Measurements from ENCODE around the gene ITIH1. TPM values are rescaled to one million over a fixed set of nuclear protein-coding genes. Genes with fewer than 3 reads are reported as not detected.

The ITIH1 gene
- total RNA-seq, 1 experiment from 2014 or later, result not detected

GRCh38 chr3:52801839-52802238 is 24.4 kb downstream of the ITIH1 start:
- no peak overlapping the region for H4K8ac ChIP-seq (replicated peaks; ENCODE audit: insufficient read length, low read depth, low read length)
- no peak overlapping the region for H2BK15ac ChIP-seq (ENCODE audit: low read depth, low read length)
- Mint-ChIP-seq H3K27me3 (ENCODE audit: low read depth) (0 out of 2 replicates have a peak, but pooled peaks cover 2% of the 10 kb centered on the region), H3K4me3 (no peak overlapping the region), H3K4me1 (peaks cover 6 to 8% of the 10 kb centered on the region in 2 experiments; a peak in 3 of 4 replicates), H3K36me3 (ENCODE audit: insufficient read depth in 1 of 3, low read depth in 3 of 3) (no peaks in the 10 kb centered on the region), H3K27ac (no peak overlapping the region), H3K9me3 (no peaks in the 10 kb centered on the region)
- no peak overlapping the region for H3K23ac ChIP-seq (ENCODE audit: insufficient read length, low read depth, low read length)
- no peak overlapping the region for H2AFZ ChIP-seq (ENCODE audit: low read length)
- no peak overlapping the region for H3K4ac ChIP-seq (ENCODE audit: low read depth, low read length)
- no peak overlapping the region for H2BK20ac ChIP-seq (ENCODE audit: low read depth, low read length, poor library complexity, severe bottlenecking)
- H3K9ac ChIP-seq (ENCODE audit: extremely low read depth, insufficient read length, low read length), result no peak overlapping the region
- H3K27ac ChIP-seq (ENCODE audit: insufficient read length, low read depth, low read length), result no peak overlapping the region
- no peak overlapping the region for H3K4me2 ChIP-seq (ENCODE audit: insufficient read depth, insufficient read length, low read length)
- H3K56ac ChIP-seq (ENCODE audit: insufficient read length, low read depth, low read length), result no peak overlapping the region
- no peaks in the 10 kb centered on the region for H3K79me1 ChIP-seq (ENCODE audit: insufficient read depth, low read depth, low read length, poor library complexity, severe bottlenecking)
- H2AK5ac ChIP-seq (ENCODE audit: insufficient read length, low read length), result no peak overlapping the region
- no peak overlapping the region for H4K91ac ChIP-seq (ENCODE audit: insufficient read length, low read depth, low read length)
- no peaks in the 10 kb centered on the region for H4K20me1 ChIP-seq (ENCODE audit: control insufficient read depth, insufficient read depth, insufficient read length)
- H3T11ph ChIP-seq (ENCODE audit: low read length), result no peak overlapping the region
- no peak overlapping the region for H3K14ac ChIP-seq (ENCODE audit: insufficient read depth, low read length)
- H3K18ac ChIP-seq (ENCODE audit: insufficient read length, low read depth, low read length), result no peak overlapping the region
- H4K5ac ChIP-seq (ENCODE audit: insufficient read length, low read depth, low read length), result no peak overlapping the region
- no peak for DNase-seq
- H3K23me2 ChIP-seq (ENCODE audit: insufficient read length, low read depth, low read length, poor library complexity, severe bottlenecking), result no peaks in the 10 kb centered on the region
- H3K79me2 ChIP-seq (ENCODE audit: insufficient read depth, low read length), result no peaks in the 10 kb centered on the region
- H3K9me3 ChIP-seq (ENCODE audit: control insufficient read depth, low read depth, low read length), result no peaks in the 10 kb centered on the region
- no peak overlapping the region for H2BK5ac ChIP-seq (ENCODE audit: insufficient read length, low read length)
- TF ChIP-seq, protein P1, sequence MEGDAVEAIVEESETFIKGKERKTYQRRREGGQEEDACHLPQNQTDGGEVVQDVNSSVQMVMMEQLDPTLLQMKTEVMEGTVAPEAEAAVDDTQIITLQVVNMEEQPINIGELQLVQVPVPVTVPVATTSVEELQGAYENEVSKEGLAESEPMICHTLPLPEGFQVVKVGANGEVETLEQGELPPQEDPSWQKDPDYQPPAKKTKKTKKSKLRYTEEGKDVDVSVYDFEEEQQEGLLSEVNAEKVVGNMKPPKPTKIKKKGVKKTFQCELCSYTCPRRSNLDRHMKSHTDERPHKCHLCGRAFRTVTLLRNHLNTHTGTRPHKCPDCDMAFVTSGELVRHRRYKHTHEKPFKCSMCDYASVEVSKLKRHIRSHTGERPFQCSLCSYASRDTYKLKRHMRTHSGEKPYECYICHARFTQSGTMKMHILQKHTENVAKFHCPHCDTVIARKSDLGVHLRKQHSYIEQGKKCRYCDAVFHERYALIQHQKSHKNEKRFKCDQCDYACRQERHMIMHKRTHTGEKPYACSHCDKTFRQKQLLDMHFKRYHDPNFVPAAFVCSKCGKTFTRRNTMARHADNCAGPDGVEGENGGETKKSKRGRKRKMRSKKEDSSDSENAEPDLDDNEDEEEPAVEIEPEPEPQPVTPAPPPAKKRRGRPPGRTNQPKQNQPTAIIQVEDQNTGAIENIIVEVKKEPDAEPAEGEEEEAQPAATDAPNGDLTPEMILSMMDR (conservative IDR thresholded peaks at IDR 0.05), result no peak
- no peak overlapping the region for H2BK120ac ChIP-seq (ENCODE audit: low read depth, low read length, poor library complexity, severe bottlenecking)
- H3K27me3 ChIP-seq (ENCODE audit: insufficient read depth, low read length), result no peaks in the 10 kb centered on the region
- no CpG with 5 or more reads among the region's 5 CpGs for WGBS (ENCODE audit: extremely low coverage, insufficient read length, low lambda C conversion rate)
- H3K4me1 ChIP-seq (ENCODE audit: insufficient read depth, low read length), result no peaks in the 10 kb centered on the region
- H2BK12ac ChIP-seq (ENCODE audit: insufficient read length, low read depth, low read length), result no peak overlapping the region
